ENCODE measurements around the gene TMEM236. TPM values are rescaled to one million over a fixed set of nuclear protein-coding genes. Genes with fewer than 3 reads are reported as not detected.

Gene TMEM236
- total and polyA plus RNA-seq, 9 of the 15 experiments (the other 6 are each of a cell fraction or from before 2014, with no cell fraction given), result 0.04 to 0.13 (median 0.04) TPM; not detected in 4

DNA sequence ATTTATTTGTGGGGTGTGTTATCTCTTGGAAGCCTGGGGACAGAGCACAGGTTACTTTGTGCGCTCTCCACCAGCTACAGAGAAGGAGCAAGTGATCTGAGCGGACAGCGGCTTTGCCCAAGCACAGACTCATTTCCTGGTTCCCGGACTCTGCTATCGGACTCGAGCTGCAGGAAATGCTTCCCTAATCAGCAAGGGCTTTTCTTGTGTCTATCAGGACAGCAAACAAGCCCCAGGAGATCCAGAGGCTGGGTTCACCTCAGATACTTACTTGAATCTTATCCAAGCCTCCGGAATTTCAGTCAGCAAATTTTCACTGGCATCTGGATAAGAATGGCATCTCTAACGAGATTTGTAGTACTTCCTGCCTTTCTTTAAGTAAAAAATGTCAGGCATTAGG, 84.9 kb downstream of the TMEM236 start (continued):
- TF ChIP-seq CBFA2T3 (IDR thresholded peaks at IDR 0.05) (peak; percentile 62; the same call in 1 of the 2 replicates), ZNF282 (CRISPR knock-in tag; IDR thresholded peaks at IDR 0.05) (no peak), MCM5 (IDR thresholded peaks at IDR 0.05; ENCODE audit: low read depth) (no peak), SIN3A (IDR thresholded peaks at IDR 0.05; ENCODE audit: borderline replicate concordance in 2 of 2, control insufficient read depth in 1 of 2, low read depth in 2 of 2, low read length in 2 of 2) (no peak), ZNF445 (CRISPR knock-in tag; IDR thresholded peaks at IDR 0.05; ENCODE audit: low read depth) (no peak), CBX1 (IDR thresholded peaks at IDR 0.05; ENCODE audit: low read depth) (no peak), ZNF507 (tag; conservative IDR thresholded peaks at IDR 0.05) (no peak), CREB1 (IDR thresholded peaks at IDR 0.05) (no peak), CREB1 (CRISPR knock-in tag; IDR thresholded peaks at IDR 0.05) (no peak)
- TF ChIP-seq, protein P1, sequence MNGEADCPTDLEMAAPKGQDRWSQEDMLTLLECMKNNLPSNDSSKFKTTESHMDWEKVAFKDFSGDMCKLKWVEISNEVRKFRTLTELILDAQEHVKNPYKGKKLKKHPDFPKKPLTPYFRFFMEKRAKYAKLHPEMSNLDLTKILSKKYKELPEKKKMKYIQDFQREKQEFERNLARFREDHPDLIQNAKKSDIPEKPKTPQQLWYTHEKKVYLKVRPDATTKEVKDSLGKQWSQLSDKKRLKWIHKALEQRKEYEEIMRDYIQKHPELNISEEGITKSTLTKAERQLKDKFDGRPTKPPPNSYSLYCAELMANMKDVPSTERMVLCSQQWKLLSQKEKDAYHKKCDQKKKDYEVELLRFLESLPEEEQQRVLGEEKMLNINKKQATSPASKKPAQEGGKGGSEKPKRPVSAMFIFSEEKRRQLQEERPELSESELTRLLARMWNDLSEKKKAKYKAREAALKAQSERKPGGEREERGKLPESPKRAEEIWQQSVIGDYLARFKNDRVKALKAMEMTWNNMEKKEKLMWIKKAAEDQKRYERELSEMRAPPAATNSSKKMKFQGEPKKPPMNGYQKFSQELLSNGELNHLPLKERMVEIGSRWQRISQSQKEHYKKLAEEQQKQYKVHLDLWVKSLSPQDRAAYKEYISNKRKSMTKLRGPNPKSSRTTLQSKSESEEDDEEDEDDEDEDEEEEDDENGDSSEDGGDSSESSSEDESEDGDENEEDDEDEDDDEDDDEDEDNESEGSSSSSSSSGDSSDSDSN (IDR thresholded peaks at IDR 0.05; ENCODE audit: borderline replicate concordance in 1 of 2, low read depth in 2 of 2, low read length in 2 of 2), result peak in 1 of 2 experiments; percentile 84; a peak in 1 of 4 replicates
- TF ChIP-seq, protein P2, sequence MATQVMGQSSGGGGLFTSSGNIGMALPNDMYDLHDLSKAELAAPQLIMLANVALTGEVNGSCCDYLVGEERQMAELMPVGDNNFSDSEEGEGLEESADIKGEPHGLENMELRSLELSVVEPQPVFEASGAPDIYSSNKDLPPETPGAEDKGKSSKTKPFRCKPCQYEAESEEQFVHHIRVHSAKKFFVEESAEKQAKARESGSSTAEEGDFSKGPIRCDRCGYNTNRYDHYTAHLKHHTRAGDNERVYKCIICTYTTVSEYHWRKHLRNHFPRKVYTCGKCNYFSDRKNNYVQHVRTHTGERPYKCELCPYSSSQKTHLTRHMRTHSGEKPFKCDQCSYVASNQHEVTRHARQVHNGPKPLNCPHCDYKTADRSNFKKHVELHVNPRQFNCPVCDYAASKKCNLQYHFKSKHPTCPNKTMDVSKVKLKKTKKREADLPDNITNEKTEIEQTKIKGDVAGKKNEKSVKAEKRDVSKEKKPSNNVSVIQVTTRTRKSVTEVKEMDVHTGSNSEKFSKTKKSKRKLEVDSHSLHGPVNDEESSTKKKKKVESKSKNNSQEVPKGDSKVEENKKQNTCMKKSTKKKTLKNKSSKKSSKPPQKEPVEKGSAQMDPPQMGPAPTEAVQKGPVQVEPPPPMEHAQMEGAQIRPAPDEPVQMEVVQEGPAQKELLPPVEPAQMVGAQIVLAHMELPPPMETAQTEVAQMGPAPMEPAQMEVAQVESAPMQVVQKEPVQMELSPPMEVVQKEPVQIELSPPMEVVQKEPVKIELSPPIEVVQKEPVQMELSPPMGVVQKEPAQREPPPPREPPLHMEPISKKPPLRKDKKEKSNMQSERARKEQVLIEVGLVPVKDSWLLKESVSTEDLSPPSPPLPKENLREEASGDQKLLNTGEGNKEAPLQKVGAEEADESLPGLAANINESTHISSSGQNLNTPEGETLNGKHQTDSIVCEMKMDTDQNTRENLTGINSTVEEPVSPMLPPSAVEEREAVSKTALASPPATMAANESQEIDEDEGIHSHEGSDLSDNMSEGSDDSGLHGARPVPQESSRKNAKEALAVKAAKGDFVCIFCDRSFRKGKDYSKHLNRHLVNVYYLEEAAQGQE (IDR thresholded peaks at IDR 0.05; ENCODE audit: borderline replicate concordance), result peak; percentile 35; the same call in 1 of the 2 replicates
- TF ChIP-seq, protein P2 (CRISPR knock-in tag; IDR thresholded peaks at IDR 0.05; ENCODE audit: low read depth), result no peak
